Measurements from ENCODE around the gene PARP3. TPM values are rescaled to one million over a fixed set of nuclear protein-coding genes. Genes with fewer than 3 reads are reported as not detected.

PARP3 gene
- total RNA-seq, 1 donor from 2014 or later = 4.8 TPM

DNA sequence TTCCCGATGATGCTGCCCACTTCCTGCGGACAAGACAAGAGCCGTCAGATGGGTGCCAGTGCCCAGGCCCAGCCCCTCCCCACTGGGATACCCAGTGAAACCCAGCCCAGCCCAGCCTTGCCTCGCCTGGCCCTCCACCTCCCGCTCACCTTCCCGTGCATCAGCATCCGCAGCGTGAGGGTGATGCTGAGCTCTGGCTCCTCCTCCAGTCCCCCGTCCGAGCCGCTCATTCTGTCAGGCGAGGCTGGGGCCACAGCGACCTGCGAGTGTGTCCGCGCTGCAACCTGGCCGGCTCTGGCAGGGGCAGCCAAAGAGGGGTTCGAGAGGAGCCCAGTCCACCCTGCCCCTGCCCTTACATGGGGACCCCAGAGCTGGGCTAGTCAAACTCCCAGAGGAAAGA lies 18.8 kb downstream of the PARP3 start:
- DNase-seq (ENCODE audit: low read depth) (no peak), FAIRE-seq (no peak)
- Histone ChIP-seq H3K4me1 (ENCODE audit: insufficient read depth, low read length) (peaks cover 1% of the 10 kb centered on the region), H3K36me3 (ENCODE audit: insufficient read depth, low read length) (peaks cover 4% of the 10 kb centered on the region), H2AFZ (ENCODE audit: low read depth, low read length) (no peak overlapping the region), H3K9ac (ENCODE audit: low read length) (no peak overlapping the region), H3K9me3 (ENCODE audit: insufficient read depth, low read depth, low read length) (no peaks in the 10 kb centered on the region), H3K27ac (ENCODE audit: low read depth, low read length) (no peak overlapping the region), H3K79me2 (ENCODE audit: insufficient read depth, low read length) (peaks cover 30% of the 10 kb centered on the region), H4K20me1 (ENCODE audit: insufficient read depth, low read length) (peaks cover 68% of the 10 kb centered on the region), H3K4me3 (ENCODE audit: insufficient read depth, low read depth, low read length) (no peak overlapping the region), H3K27me3 (ENCODE audit: insufficient read depth, low read length) (no peaks in the 10 kb centered on the region), H3K4me2 (ENCODE audit: low read length) (no peak overlapping the region)
- H3K9me3 Mint-ChIP-seq (ENCODE audit: unreplicated experiment) = peaks cover 3% of the 10 kb centered on the region
- H3K27me3 Mint-ChIP-seq (ENCODE audit: low read depth, unreplicated experiment) = peaks cover 8% of the 10 kb centered on the region
- no peak overlapping the region for H3K4me3 Mint-ChIP-seq (ENCODE audit: unreplicated experiment)
- peaks cover 10% of the 10 kb centered on the region for H3K4me1 Mint-ChIP-seq (ENCODE audit: low read depth, unreplicated experiment)
- H3K27ac Mint-ChIP-seq (ENCODE audit: unreplicated experiment) = no peak overlapping the region
- TF ChIP-seq, protein P1, sequence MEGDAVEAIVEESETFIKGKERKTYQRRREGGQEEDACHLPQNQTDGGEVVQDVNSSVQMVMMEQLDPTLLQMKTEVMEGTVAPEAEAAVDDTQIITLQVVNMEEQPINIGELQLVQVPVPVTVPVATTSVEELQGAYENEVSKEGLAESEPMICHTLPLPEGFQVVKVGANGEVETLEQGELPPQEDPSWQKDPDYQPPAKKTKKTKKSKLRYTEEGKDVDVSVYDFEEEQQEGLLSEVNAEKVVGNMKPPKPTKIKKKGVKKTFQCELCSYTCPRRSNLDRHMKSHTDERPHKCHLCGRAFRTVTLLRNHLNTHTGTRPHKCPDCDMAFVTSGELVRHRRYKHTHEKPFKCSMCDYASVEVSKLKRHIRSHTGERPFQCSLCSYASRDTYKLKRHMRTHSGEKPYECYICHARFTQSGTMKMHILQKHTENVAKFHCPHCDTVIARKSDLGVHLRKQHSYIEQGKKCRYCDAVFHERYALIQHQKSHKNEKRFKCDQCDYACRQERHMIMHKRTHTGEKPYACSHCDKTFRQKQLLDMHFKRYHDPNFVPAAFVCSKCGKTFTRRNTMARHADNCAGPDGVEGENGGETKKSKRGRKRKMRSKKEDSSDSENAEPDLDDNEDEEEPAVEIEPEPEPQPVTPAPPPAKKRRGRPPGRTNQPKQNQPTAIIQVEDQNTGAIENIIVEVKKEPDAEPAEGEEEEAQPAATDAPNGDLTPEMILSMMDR (IDR thresholded peaks at IDR 0.05; ENCODE audit: insufficient read depth, low read depth, low read length) = no peak
- no peak for TF ChIP-seq EZH2 (IDR thresholded peaks at IDR 0.05; ENCODE audit: insufficient read depth, low read length)
- H3K36me3 Mint-ChIP-seq (ENCODE audit: low read depth, unreplicated experiment) = peaks cover 31% of the 10 kb centered on the region

DNA sequence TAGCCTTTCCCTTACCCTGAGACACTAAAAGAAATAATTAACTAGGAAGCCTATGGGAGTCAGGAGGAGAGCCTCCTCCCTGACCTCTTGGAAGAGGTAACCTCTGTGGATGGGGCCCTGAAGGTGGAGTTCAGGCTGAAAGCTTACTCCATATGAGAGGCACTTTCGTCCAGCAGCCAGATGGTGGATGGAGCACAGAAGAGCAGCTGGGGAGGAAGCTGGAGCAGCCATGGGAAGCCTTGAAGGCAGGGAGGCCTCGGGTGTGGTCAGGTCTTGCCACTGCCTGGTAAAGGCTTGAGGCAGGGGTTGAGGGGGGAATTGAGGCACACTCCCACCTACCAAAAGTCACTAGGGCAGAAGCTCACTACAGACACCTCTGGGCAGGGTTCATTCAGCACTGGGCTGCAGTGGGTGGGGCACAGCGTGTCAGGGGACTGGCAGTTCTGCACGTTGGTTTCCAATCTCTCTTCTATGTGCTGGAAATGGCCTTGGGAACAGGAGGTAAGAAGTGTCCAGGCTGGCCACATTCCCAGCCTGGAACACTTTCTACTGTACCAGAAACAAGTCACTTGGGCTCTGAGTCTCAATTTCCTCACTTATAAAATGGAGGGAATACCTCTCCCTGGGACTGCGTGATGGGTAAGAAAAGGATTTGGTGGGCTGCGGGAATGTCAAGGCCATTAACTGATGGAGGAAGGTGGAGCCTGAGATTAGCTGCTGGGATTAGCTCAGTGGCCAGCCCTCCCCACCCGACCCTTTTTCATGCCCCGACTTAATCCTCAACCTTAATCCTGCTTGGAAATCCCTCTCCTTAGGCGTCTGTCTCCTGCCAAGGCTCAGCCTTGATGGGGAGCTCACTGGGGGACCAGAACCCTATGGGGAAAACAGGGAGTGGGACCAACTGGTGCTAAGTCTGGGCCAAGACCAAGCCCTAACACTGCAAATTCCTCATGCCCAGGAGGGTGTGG lies 19.7 kb downstream of the PARP3 start:
- Histone ChIP-seq H4K20me1 (ENCODE audit: insufficient read depth, low read length) (peaks cover 66% of the 10 kb centered on the region), H3K36me3 (ENCODE audit: insufficient read depth, low read length) (peaks cover 4% of the 10 kb centered on the region), H3K4me3 (ENCODE audit: insufficient read depth, low read depth, low read length) (no peak overlapping the region), H3K27me3 (ENCODE audit: insufficient read depth, low read length) (no peaks in the 10 kb centered on the region), H3K9me3 (ENCODE audit: insufficient read depth, low read depth, low read length) (no peaks in the 10 kb centered on the region), H3K4me1 (ENCODE audit: insufficient read depth, low read length) (peaks cover 9% of the 10 kb centered on the region), H3K4me2 (ENCODE audit: low read length) (no peak overlapping the region), H3K79me2 (ENCODE audit: insufficient read depth, low read length) (peaks cover 38% of the 10 kb centered on the region), H3K27ac (ENCODE audit: low read depth, low read length) (no peak overlapping the region), H2AFZ (ENCODE audit: low read depth, low read length) (no peak overlapping the region), H3K9ac (ENCODE audit: low read length) (no peak overlapping the region)
- FAIRE-seq (no peak), DNase-seq (ENCODE audit: low read depth) (no peak)
- TF ChIP-seq, protein P1 (IDR thresholded peaks at IDR 0.05; ENCODE audit: insufficient read depth, low read depth, low read length) = no peak
- TF ChIP-seq EZH2 (IDR thresholded peaks at IDR 0.05; ENCODE audit: insufficient read depth, low read length) = no peak
- Mint-ChIP-seq H3K27me3 (ENCODE audit: low read depth, unreplicated experiment) (peaks cover 8% of the 10 kb centered on the region), H3K36me3 (ENCODE audit: low read depth, unreplicated experiment) (peaks cover 31% of the 10 kb centered on the region), H3K27ac (ENCODE audit: unreplicated experiment) (no peak overlapping the region), H3K4me1 (ENCODE audit: low read depth, unreplicated experiment) (peaks cover 10% of the 10 kb centered on the region), H3K4me3 (ENCODE audit: unreplicated experiment) (no peak overlapping the region), H3K9me3 (ENCODE audit: unreplicated experiment) (peaks cover 3% of the 10 kb centered on the region)

All from astrocyte (in vitro differentiated cells and primary cell).